CD14-positive monocyte (primary cell): ENCODE results near the gene ATF7IP2. TPM values are rescaled to one million over a fixed set of nuclear protein-coding genes. Genes with fewer than 3 reads are reported as not detected.

Source experiments
- DNase-seq, 3 donors: peaks; one replicate each; pipeline ENCODE4 v3.0.0-alpha.2; 2011 to 2022
- H2AFZ ChIP-seq: 2 replicates; pipeline ENCODE4 v1.6.0; 2012; ENCODE audit warnings: mild to moderate bottlenecking, low read depth, low read length, inconsistent platforms; ENCODE audit not compliant: insufficient read depth, poor library complexity, severe bottlenecking
- H3K27ac ChIP-seq, 2 donors: 1 replicate in 1 of 2; 2 replicates in 1 of 2; pipeline ENCODE4 v1.5.1; 2012 to 2013; ENCODE audit warnings: low read length in 2 of 2, control low read depth in 1 of 2, inconsistent platforms in 1 of 2, low read depth in 1 of 2, mild to moderate bottlenecking in 1 of 2
- H3K27me3 ChIP-seq, 2 donors: one replicate each; pipeline versions ENCODE4 v1.6.0 to v1.6.1; 2011 to 2013; ENCODE audit warnings: low read length in 2 of 2; ENCODE audit not compliant: control insufficient read depth in 2 of 2, insufficient read depth in 2 of 2
- H3K36me3 ChIP-seq, 2 donors: replicated peaks in 1 of 2; 1 replicate in 1 of 2; 2 replicates in 1 of 2; pipeline versions ENCODE4 v1.5.1 to v1.6.1; 2012 to 2013; ENCODE audit warnings: low read length in 2 of 2, control low read depth in 1 of 2, inconsistent platforms in 1 of 2, mild to moderate bottlenecking in 1 of 2; ENCODE audit not compliant: insufficient read depth in 2 of 2, control insufficient read depth in 1 of 2
- H3K4me1 ChIP-seq, 2 donors: 1 replicate in 1 of 2; 2 replicates in 1 of 2; pipeline versions ENCODE4 v1.5.1 to v1.6.1; 2012 to 2013; ENCODE audit warnings: low read length in 2 of 2, control low read depth in 1 of 2, inconsistent platforms in 1 of 2, mild to moderate bottlenecking in 1 of 2, moderate library complexity in 1 of 2; ENCODE audit not compliant: insufficient read depth in 2 of 2, control insufficient read depth in 1 of 2
- H3K4me2 ChIP-seq: replicated peaks from 2 replicates; pipeline ENCODE3; 2012; ENCODE audit warnings: low read length, moderate library complexity, mild to moderate bottlenecking; ENCODE audit not compliant: poor library complexity, severe bottlenecking; ENCODE audit errors: extremely low read depth
- H3K4me3 ChIP-seq, 3 experiments: fragments of 200-600 bp in 1 of 3; sonication (generic) in 1 of 3; replicated peaks in 1 of 3; 1 replicate in 2 of 3; 2 replicates in 1 of 3; pipeline ENCODE4 v1.5.1; 2011 to 2013; ENCODE audit warnings: low read length in 3 of 3, mild to moderate bottlenecking in 3 of 3, control low read depth in 2 of 3, low read depth in 2 of 3, inconsistent platforms in 1 of 3, moderate library complexity in 1 of 3
- H3K79me2 ChIP-seq: 2 replicates; pipeline ENCODE4 v1.6.0; 2012; ENCODE audit warnings: mild to moderate bottlenecking, control low read depth, inconsistent platforms, low read length, moderate library complexity; ENCODE audit not compliant: insufficient read depth
- H3K9ac ChIP-seq: 2 replicates; pipeline ENCODE4 v1.6.0; 2017; ENCODE audit warnings: low read length, mild to moderate bottlenecking; ENCODE audit not compliant: insufficient read depth, poor library complexity, severe bottlenecking
- H3K9me3 ChIP-seq, 2 donors: replicated peaks in 1 of 2; 1 replicate in 1 of 2; 2 replicates in 1 of 2; pipeline versions ENCODE4 v1.5.1 to v1.6.1; 2012 to 2013; ENCODE audit warnings: low read length in 2 of 2, control low read depth in 1 of 2; ENCODE audit not compliant: control insufficient read depth in 1 of 2, insufficient read depth in 1 of 2
- H4K20me1 ChIP-seq: 2 replicates; pipeline ENCODE4 v1.6.0; 2012; ENCODE audit warnings: mild to moderate bottlenecking, low read length, control low read depth, moderate library complexity; ENCODE audit not compliant: insufficient read depth
- H3K27ac Mint-ChIP-seq, 7 donors: one replicate each; pipeline ENCODE4 v1.8.0; 2020; ENCODE audit warnings: mild to moderate bottlenecking in 7 of 7, mixed read lengths in 7 of 7, moderate library complexity in 6 of 7, inconsistent platforms in 2 of 7
- H3K27me3 Mint-ChIP-seq, 3 donors: one replicate each; pipeline ENCODE4 v1.8.0; 2021 to 2022; ENCODE audit warnings: low read depth in 3 of 3, mild to moderate bottlenecking in 3 of 3, mixed read lengths in 3 of 3, moderate library complexity in 3 of 3, inconsistent platforms in 1 of 3
- H3K36me3 Mint-ChIP-seq, 2 donors: one replicate each; pipeline ENCODE4 v1.8.0; 2020; ENCODE audit warnings: mixed read lengths in 2 of 2, inconsistent platforms in 1 of 2, mild to moderate bottlenecking in 1 of 2
- H3K4me1 Mint-ChIP-seq: one replicate; pipeline ENCODE4 v1.8.0; 2020; ENCODE audit warnings: mild to moderate bottlenecking, mixed read lengths
- H3K4me3 Mint-ChIP-seq, 2 donors: one replicate each; pipeline ENCODE4 v1.8.0; 2020; ENCODE audit warnings: mild to moderate bottlenecking in 2 of 2, mixed read lengths in 2 of 2, moderate library complexity in 1 of 2
- H3K9me3 Mint-ChIP-seq, 7 donors: one replicate each; pipeline ENCODE4 v1.8.0; 2020 to 2022; ENCODE audit warnings: mixed read lengths in 7 of 7, mild to moderate bottlenecking in 6 of 7, moderate library complexity in 6 of 7, inconsistent platforms in 2 of 7
- CTCF ChIP-seq: fragments of 200-600 bp; IDR thresholded peaks from one replicate; pipeline ENCODE4 v1.8.0; 2022; ENCODE audit warnings: antibody characterized with exemption, mild to moderate bottlenecking
- WGBS: methylation state at CpG from one replicate; pipeline ENCODE4 v1.1.5; 2013; ENCODE audit warnings: missing lambda C conversion rate; ENCODE audit not compliant: insufficient coverage; 5-methylcytosine and 5-hydroxymethylcytosine counted together
- intact Hi-C, 2 donors: fragments of 100-400 bp; cut with micrococcal nuclease; formaldehyde crosslinking; loops; one replicate each; pipeline versions ENCODE4 v1.15.0 to v1.15.1; 2023
- polyA minus RNA-seq: library from RNA; depleted of rRNA, polyadenylated mRNA; stranded (reverse); fragments of >200 nt; gene quantifications from 2 replicates; pipeline ENCODE4 v1.2.3, GENCODE V29; 2012
- polyA plus RNA-seq, 3 donors: library from polyadenylated mRNA; depleted of rRNA in 1 of 3; unstranded in 2 of 3; stranded (reverse) in 1 of 3; fragments of 300-500 nt in 2 of 3; fragments of >200 nt in 1 of 3; fragmentation: Illumina TruSeq in 2 of 3; gene quantifications; 1 replicate in 2 of 3; 2 replicates in 1 of 3; pipeline ENCODE4 v1.2.3, GENCODE V29; 2012 to 2021
- total RNA-seq, 12 experiments: library from RNA in 1 of 12; stranded (reverse) in 1 of 12; fragments of 120-200 nt in 1 of 12; gene quantifications; one replicate each; pipeline ENCODE4 v1.2.4 and lab custom pipeline; 2013 to 2026; ENCODE audit warnings: mixed read lengths in 6 of 12, inconsistent platforms in 1 of 12

ATF7IP2 gene, protein sequence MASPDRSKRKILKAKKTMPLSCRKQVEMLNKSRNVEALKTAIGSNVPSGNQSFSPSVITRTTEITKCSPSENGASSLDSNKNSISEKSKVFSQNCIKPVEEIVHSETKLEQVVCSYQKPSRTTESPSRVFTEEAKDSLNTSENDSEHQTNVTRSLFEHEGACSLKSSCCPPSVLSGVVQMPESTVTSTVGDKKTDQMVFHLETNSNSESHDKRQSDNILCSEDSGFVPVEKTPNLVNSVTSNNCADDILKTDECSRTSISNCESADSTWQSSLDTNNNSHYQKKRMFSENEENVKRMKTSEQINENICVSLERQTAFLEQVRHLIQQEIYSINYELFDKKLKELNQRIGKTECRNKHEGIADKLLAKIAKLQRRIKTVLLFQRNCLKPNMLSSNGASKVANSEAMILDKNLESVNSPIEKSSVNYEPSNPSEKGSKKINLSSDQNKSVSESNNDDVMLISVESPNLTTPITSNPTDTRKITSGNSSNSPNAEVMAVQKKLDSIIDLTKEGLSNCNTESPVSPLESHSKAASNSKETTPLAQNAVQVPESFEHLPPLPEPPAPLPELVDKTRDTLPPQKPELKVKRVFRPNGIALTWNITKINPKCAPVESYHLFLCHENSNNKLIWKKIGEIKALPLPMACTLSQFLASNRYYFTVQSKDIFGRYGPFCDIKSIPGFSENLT
- 15.4 TPM for total RNA-seq (2013)
- 10 to 100 TPM in 2 of 3 donors, 1 to 10 TPM in 1; 8.7 to 36.4 (median 11.9) TPM for polyA plus RNA-seq
- 7.1 and 13.2 TPM in 2 replicates for polyA minus RNA-seq
- total RNA-seq (lab: John Stamatoyannopoulos, UW), result 9.9 to 22.2 (median 15.3) reads per million in 11 experiments

DNA sequence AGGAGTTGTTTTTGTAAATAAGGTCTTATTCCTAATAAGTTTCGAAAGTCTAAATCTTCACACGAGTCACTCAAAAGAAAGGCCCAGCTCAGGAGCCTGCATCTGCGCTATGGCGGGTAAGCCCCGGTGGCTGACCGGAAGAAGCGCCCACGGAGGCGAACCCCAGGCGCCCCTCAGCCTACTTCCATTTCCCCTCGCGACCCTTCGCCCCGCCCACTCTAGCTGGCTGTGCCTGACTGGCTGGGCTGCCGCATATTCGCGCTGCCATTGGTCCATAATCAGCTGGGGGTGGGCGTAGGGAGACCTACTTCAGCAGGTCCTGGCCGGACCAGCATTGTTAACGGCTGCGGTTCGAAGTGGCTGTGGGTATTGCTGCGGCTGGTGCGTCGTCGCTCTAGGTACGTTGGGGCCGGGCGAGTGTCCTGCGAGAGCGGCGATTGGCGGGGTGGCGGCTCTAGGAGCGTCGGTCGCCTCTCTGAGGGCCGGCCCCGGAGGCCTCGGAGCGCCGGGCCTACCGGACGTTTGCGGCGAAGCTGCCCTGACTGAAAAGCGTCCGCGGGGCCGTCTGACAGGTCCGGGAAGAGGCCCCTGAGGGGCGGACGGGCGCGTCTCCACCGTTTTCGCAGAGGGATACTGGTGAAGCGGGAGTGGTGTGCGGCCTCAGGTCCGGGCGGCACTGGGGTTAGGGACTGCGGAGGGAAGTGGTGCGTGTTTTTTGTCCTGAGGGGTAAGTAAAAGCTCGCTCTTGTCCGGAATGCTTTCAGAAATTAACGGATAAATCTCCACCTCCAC lies at the start of gene ATF7IP2:
Gene ATF7IP2 (plus strand): TSS at position 337 of the 792 bp plus-strand sequence. CDS start 44,560 bp downstream, outside the sequence.
- Histone ChIP-seq H3K9ac (peak within 1 kb of the TSS; percentile 86), H3K4me3 (peak within 1 kb of the TSS; percentile 65 to 83 (median 72)), H3K4me2 (peak within 1 kb of the TSS; percentile 90), H4K20me1 (no peaks in the 10 kb centered on the region), H3K36me3 (no peaks in the 10 kb centered on the region), H3K9me3 (peaks cover 0 to 4% of the 10 kb centered on the region in 2 donors), H2AFZ (peak within 1 kb of the TSS; percentile 88), H3K27ac (peak within 1 kb of the TSS; percentile 30 to 74), H3K4me1 (peaks cover 12 to 15% of the 10 kb centered on the region in 2 donors), H3K27me3 (no peaks in the 10 kb centered on the region), H3K79me2 (peaks cover 17% of the 10 kb centered on the region)
- Mint-ChIP-seq H3K36me3 (peaks cover 4 to 11% of the 10 kb centered on the region in 2 donors), H3K4me3 (peak within 1 kb of the TSS; percentile 89 to 97), H3K27ac (peak within 1 kb of the TSS; percentile 72 to 93 (median 84)), H3K9me3 (peaks cover 3 to 22% (median 10%) of the 10 kb centered on the region in 7 donors), H3K4me1 (peaks cover 23% of the 10 kb centered on the region), H3K27me3 (peaks cover 0 to 6% (median 0%) of the 10 kb centered on the region in 3 donors)
- intact Hi-C loops, result no loop called here
- WGBS, result under 1% methylated on average over 57 of the region's 66 CpGs
- TF ChIP-seq CTCF, result no peak
- DNase-seq, result peak; percentile 73 to 80 (median 73)
